Measurements from ENCODE around the gene SCN1A.
"Not testable (repeated sequence)": the region's sequence is repeated elsewhere in the genome, so short reads cannot be mapped to it uniquely, and the experiment has no call there.

Gene SCN1A

DNA sequence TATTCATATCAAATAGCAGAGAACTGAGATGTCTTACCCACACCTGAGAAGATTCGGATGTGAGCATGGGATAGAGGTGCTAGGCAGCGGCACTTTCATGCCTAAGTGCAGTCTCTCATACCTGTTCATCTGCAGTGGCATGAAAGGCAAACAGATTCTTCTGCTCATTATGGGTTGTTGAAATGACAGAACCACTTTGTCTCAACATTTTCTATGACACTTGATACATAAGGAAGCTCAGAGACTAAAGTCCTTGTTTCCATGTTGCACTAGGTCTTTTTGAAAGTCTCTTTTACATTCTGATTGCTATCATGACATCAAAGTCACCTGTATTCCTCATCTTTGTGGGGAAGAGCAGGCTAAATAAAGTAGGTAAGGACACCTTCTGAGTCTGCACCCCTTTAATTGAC lies 8.0 kb upstream of the SCN1A start:
- no peak for DNase-seq (ENCODE audit: low read depth in 4 of 4, low spot score in 1 of 4)

- DNase-seq (ENCODE audit: low read depth in 4 of 4, low spot score in 1 of 4) = no peak
Observed at GRCh38 chr2:166135152-166135848, 7.5 kb upstream of the SCN1A start.

- DNase-seq (ENCODE audit: low read depth in 4 of 4, low spot score in 1 of 4) = no peak
Observed at GRCh38 chr2:166134252-166135151, 6.7 kb upstream of the SCN1A start.

DNA sequence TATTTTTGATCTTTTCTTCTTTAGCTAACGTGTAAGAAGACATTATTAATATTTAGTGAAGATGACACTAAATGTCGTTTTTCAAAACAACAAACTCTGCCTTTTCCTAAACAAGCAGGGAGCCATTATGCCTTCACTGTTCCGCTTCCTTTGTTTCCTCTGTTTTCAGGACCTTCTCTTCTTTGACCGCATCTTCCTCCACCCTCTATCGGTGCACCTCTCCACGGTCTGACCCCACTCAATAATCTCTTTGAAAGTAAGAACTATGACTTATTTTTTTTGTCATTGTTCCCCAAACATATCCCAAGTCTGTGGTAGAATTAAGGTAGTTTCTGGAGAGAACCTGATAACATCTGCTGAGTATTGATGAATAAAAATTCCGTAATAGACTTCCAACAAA lies 5.8 kb upstream of the SCN1A start:
- no peak for DNase-seq (ENCODE audit: low read depth in 4 of 4, low spot score in 1 of 4)

- no peak for DNase-seq (ENCODE audit: low read depth in 4 of 4, low spot score in 1 of 4)
Observed at GRCh38 chr2:166128156-166128505, 311 bp upstream of the SCN1A start.

GRCh38 chr2:166126007-166126639 lies 1.7 kb downstream of the SCN1A start:
- no peak for DNase-seq (ENCODE audit: low read depth in 4 of 4, low spot score in 1 of 4)

DNA sequence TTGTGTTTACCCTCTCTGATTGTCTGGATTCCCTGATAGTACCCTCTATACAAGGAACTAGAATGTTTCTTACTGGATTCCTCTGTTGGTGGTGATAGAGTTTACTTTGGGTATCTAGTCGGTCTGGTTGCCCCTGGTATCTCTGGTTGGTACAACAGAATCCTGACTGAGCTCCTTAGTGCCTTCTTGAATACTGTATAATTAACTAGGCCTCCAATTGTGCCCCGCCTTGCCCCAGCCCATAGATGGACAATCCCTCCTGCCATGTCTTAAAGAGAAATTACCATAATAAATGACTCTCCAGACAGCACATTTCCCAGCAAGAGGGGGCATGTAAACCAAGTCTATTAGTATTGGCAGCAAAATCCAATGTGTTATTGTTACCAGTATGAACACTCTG lies 2.3 kb downstream of the SCN1A start:
- no peak for DNase-seq (ENCODE audit: low read depth in 4 of 4, low spot score in 1 of 4)

- no peak for DNase-seq (ENCODE audit: low read depth in 4 of 4, low spot score in 1 of 4)
Observed at GRCh38 chr2:166118180-166118579, 9.6 kb downstream of the SCN1A start.

- no peak for DNase-seq (ENCODE audit: low read depth in 4 of 4, low spot score in 1 of 4)
Observed at GRCh38 chr2:166117491-166117890, 10.3 kb downstream of the SCN1A start.

- DNase-seq (ENCODE audit: low read depth in 4 of 4, low spot score in 1 of 4) = no peak
Observed at GRCh38 chr2:166115589-166115988, 12.2 kb downstream of the SCN1A start.

- DNase-seq (ENCODE audit: low read depth in 4 of 4, low spot score in 1 of 4) = no peak
Observed at GRCh38 chr2:166112193-166112605, 15.6 kb downstream of the SCN1A start.

GRCh38 chr2:166106431-166107015 lies 21.3 kb downstream of the SCN1A start:
- DNase-seq (ENCODE audit: low read depth in 4 of 4, low spot score in 1 of 4) = no peak

DNA sequence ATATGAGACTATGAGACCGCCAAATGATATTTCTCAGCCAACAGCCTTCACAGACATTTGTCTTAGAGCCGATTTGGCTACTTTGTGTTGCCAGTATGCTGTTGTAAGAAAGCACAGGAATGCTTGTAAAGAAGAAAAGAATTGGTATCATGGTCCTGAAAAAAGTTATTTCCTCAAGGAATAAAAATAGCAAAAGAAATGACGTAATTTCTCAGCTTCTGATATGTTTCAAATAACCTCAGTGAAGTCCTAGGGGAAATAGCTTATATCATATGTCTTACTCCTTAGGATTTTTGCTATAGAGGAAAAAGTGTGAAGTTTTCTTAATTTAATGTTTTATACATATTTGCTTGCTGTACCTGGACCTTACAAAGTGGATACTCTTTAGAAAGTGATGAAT lies 23.0 kb downstream of the SCN1A start:
- no peak for DNase-seq (ENCODE audit: low read depth in 4 of 4, low spot score in 1 of 4)

DNA sequence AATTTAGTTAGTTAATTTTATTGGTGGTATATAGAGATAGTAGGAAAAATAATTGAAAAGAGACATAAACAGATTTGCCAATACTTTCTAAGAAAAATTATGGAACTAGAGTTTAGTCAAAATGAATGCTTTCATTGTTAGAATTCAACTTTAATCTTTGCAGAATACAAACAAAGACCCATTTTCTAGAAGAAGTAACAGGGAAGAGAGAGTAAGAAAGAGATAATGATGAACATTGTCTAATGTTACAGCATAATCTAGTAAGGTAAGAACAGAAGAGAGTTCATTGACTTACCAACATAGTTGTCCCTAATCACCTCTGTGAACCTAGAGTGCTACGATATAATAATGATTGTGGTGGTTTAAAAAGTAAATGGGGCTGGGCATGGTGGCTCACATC lies 23.7 kb downstream of the SCN1A start:
- no peak for DNase-seq (ENCODE audit: low read depth in 4 of 4, low spot score in 1 of 4)

DNA sequence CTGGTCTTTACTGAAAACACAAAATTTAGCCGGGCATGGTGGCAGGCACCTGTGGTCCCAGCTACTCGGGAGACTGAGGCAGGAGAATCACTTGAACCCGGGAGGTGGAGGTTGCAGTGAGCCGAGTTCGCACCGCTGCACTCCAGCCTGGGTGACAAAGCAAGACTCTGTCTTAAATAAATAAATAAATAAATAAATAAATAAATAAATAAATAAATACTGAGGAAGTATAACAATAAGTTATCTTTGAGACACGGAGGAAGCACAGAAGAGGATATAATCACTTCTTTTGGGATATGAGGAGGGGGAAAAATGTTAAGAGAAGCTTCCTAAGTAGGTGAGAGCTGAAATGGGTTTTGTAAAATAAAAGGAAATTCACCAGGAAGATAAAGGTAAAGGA lies 24.5 kb downstream of the SCN1A start:
- not testable (repeated sequence) for DNase-seq (ENCODE audit: low read depth in 4 of 4, low spot score in 1 of 4)

DNA sequence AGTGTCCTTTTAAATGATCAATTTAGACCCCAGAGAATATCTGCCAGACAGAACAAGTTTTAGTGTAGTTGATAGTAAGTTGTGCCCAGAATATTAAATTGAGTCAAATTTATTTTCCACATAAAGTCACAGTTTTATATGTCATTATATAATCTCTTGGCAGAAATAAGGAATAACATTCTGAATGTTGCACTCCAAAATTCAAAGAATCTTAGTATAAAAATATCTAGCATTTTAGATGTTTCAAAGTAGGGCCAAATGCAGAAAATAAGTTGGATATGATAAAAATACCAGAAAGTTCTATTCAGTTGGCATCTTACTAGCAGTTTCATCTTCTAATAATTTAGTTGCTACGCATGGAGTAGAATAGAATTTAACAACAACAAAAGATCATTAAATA lies 33.5 kb downstream of the SCN1A start:
- DNase-seq (ENCODE audit: low read depth in 4 of 4, low spot score in 1 of 4) = no peak

- no peak for DNase-seq (ENCODE audit: low read depth in 4 of 4, low spot score in 1 of 4)
Observed at GRCh38 chr2:166092889-166093288, 34.9 kb downstream of the SCN1A start.

DNA sequence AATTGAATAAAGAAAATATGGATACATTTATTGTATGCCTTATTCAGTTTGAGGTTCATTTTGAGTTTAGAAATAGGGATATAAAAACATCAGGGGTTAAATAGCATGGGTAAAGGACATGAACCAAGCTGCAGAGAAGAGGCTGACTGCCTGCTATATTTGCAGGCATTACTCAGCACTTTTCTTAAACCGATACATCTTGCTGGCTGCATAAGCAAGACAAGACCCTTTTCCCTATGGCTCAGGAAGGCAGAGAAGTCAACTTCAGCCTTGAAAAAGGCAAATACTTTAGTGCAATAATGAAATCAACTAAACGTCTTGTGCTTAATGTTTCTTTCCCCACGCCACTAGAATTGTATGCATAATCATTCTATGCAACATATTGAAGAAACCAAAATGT lies 36.4 kb downstream of the SCN1A start:
- no peak for DNase-seq (ENCODE audit: low read depth in 4 of 4, low spot score in 1 of 4)

GRCh38 chr2:166090908-166091307 lies 36.9 kb downstream of the SCN1A start:
- no peak for DNase-seq (ENCODE audit: low read depth in 4 of 4, low spot score in 1 of 4)

DNA sequence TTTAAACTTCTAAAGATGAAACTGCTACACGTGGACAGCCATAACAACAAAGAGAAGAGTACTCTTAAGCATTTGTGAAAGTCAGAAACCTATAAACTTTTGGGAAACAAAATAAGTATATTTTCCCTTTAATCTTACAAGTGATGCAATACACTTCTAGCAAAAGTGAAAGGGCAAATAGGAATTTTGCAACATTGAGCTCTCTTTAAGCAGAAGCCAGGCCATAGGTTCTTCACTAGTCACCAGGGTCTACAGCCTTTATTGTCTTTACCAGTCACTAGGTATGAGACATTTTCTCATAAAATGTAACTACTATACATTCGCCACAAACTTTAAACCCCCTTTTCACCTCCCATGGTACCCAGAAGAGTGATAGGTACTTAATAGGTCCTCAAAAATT lies 37.5 kb downstream of the SCN1A start:
- no peak for DNase-seq (ENCODE audit: low read depth in 4 of 4, low spot score in 1 of 4)

DNA sequence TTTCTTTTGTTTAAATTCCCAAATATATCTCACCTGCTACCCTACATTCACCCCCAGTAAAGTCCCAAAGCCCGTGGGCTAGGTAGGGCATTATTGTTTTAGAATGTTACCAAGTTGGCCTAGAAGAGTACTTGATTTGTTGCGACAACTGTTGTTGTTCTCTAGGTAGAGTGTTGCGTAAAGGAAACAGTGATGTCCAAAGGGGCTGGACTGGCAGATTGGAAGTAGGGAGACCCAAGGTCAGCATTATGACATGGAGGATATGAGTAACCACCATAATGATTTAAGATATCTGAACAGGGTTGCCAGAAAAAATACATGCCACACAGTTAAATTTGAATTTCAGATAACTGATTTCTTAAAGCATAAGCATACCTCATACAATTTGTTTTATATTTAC lies 39.2 kb downstream of the SCN1A start:
- no peak for DNase-seq (ENCODE audit: low read depth in 4 of 4, low spot score in 1 of 4)

DNA sequence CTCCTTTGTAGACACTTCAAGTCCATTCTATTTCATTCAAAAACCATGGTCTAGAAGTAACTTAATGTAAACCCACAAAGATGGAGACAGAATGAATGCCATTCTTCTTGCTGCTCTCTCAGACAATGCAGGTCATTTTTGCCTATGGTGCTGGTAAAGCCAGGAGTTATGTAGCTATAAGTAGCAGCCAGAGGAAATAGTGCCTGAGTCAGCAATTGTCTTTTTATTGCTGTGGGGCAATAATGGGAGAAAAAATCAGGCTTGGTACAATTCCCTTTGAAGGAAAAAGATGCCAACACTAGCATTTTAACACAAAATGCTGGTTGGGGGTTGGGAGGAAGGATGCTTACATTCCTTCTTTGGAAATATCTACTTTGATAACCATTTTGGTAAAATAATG lies 43.5 kb downstream of the SCN1A start:
- no peak for DNase-seq (ENCODE audit: low read depth in 4 of 4, low spot score in 1 of 4)

Data from stimulated activated CD4-positive, alpha-beta T cell treated with anti-CD3 and anti-CD28 coated beads, Interleukin-1b, Interleukin-23, amount 100 ng/mL, for 24 hours (primary cell).